Spleen (tissue), 11 donors: ENCODE data around the gene GPER1. TPM values are rescaled to one million over a fixed set of nuclear protein-coding genes. Genes with fewer than 3 reads are reported as not detected.
A peak's percentile ranks its signal among the peaks of the same experiment; 100 is the strongest.

Experiments used
- DNase-seq: peaks from one replicate; pipeline ENCODE4 v3.0.0-alpha.2; 2020
- H3K27ac ChIP-seq, 8 donors: fragments of 200-600 bp; sonication (generic) in 7 of 8; 1 replicate in 4 of 8; 2 replicates in 4 of 8; pipeline versions ENCODE4 v1.5.0 to v1.8.0; 2016 to 2021; ENCODE audit warnings: inconsistent platforms in 4 of 8, mild to moderate bottlenecking in 4 of 8, moderate library complexity in 1 of 8
- H3K27me3 ChIP-seq, 7 donors: fragments of 200-600 bp; sonication (generic) in 6 of 7; replicated peaks in 1 of 7; 1 replicate in 4 of 7; 2 replicates in 3 of 7; pipeline versions ENCODE4 v1.5.0 to v1.8.0; 2016 to 2021; ENCODE audit warnings: inconsistent platforms in 3 of 7, mild to moderate bottlenecking in 1 of 7
- H3K36me3 ChIP-seq, 6 donors: fragments of 200-600 bp; sonication (generic) in 5 of 6; 1 replicate in 4 of 6; 2 replicates in 2 of 6; pipeline versions ENCODE4 v1.5.0 to v1.8.0; 2016 to 2021; ENCODE audit warnings: inconsistent platforms in 2 of 6
- H3K4me1 ChIP-seq, 6 donors: fragments of 200-600 bp; sonication (generic) in 5 of 6; 1 replicate in 3 of 6; 2 replicates in 3 of 6; pipeline versions ENCODE4 v1.5.0 to v1.8.0; 2016 to 2021; ENCODE audit warnings: inconsistent platforms in 3 of 6
- H3K4me3 ChIP-seq, 8 donors: fragments of 200-600 bp; sonication (generic) in 7 of 8; 1 replicate in 4 of 8; 2 replicates in 4 of 8; pipeline versions ENCODE4 v1.5.0 to v1.8.0; 2016 to 2021; ENCODE audit warnings: inconsistent platforms in 4 of 8, mild to moderate bottlenecking in 4 of 8, moderate library complexity in 2 of 8
- H3K9me3 ChIP-seq, 8 donors: fragments of 200-600 bp; sonication (generic) in 7 of 8; 1 replicate in 4 of 8; 2 replicates in 4 of 8; pipeline versions ENCODE4 v1.5.0 to v1.8.0; 2016 to 2021; ENCODE audit warnings: inconsistent platforms in 4 of 8
- CTCF ChIP-seq, 11 experiments: fragments of 200-600 bp in 7 of 11; fragments of 450-650 bp in 4 of 11; sonication (generic) in 4 of 11; IDR thresholded peaks in 8 of 11; conservative IDR thresholded peaks in 3 of 11; 1 replicate in 7 of 11; 2 replicates in 4 of 11; pipeline versions ENCODE4 v1.4.0 to v1.8.0; 2016 to 2021; ENCODE audit warnings: antibody characterized with exemption in 11 of 11, inconsistent platforms in 4 of 11, mild to moderate bottlenecking in 1 of 11
- POLR2A ChIP-seq, 3 donors: fragments of 450-650 bp; IDR thresholded peaks; one replicate each; pipeline ENCODE4 v1.5.1; 2017; ENCODE audit warnings: antibody characterized with exemption in 3 of 3, mild to moderate bottlenecking in 1 of 3
- POLR2AphosphoS5 ChIP-seq, 3 donors: sonication (generic); formaldehyde crosslinking; IDR thresholded peaks; one replicate each; pipeline ENCODE4 v1.5.1; 2017; ENCODE audit warnings: antibody characterized with exemption in 3 of 3
- WGBS, 5 donors: extraction: QIAGEN DNeasy Blood & Tissue Kit in 3 of 5; methylation state at CpG; one replicate each; pipeline versions ENCODE4 v1.1.5 to v1.1.7; 2013 to 2018; 5-methylcytosine and 5-hydroxymethylcytosine counted together
- intact Hi-C: fragments of 100-400 bp; cut with DNase I; formaldehyde crosslinking; loops from one replicate; pipeline ENCODE4 v1.15.0; 2023; ENCODE audit warnings: low total_unique reads
- polyA plus RNA-seq, 3 donors: library from polyadenylated mRNA; stranded (reverse); fragments of 200-250 nt; gene quantifications; one replicate each; pipeline ENCODE4 v1.2.1, GENCODE V29; 2013
- total RNA-seq, 7 donors: library from RNA; depleted of rRNA in 3 of 7; stranded (reverse); fragments of >200 nt in 3 of 7; fragmentation: NEBNext Ultra II Directional in 4 of 7; extraction: Animal tissue kit (Norgen Biotek cat#: 25700) in 4 of 7; gene quantifications; one replicate each; pipeline versions ENCODE4 v1.1.0 to v1.2.1, GENCODE V29; 2016 to 2021
- donor health status: healthy with polysubstance abuse.
- donor health status: DM: no; HTN: no; CAD: no; lungs with moderate emphysema.
- donor health status: DM: no; HTN: no; CAD: no.
- donor health status: Bipolar disorder and iron deficiency.
- donor health status: healthy.
- donor health status: DM: no; HTN: no; CAD: no.
- donor health status: DM: yes; HTN: yes; CAD: no.

Gene GPER1
- total and polyA plus RNA-seq, 10 donors: 3.0 to 14.2 (median 6.1) TPM

GRCh38 chr7:1099154-1099542 is 11.2 kb downstream of the GPER1 start:
- Histone ChIP-seq H3K36me3 (peaks cover 0 to 8% (median 0%) of the 10 kb centered on the region in 6 donors), H3K27ac (no peak overlapping the region), H3K27me3 (no peaks in the 10 kb centered on the region), H3K4me3 (no peak overlapping the region), H3K4me1 (peaks cover 0 to 24% (median 13%) of the 10 kb centered on the region in 6 donors), H3K9me3 (no peaks in the 10 kb centered on the region)
- peak; percentile 51 for DNase-seq
- intact Hi-C loops: no loop called here
- TF ChIP-seq CTCF (IDR thresholded peaks at IDR 0.05 in 8 of 11, conservative IDR thresholded peaks at IDR 0.05 in 3 of 11) (no peak), POLR2A (IDR thresholded peaks at IDR 0.05) (no peak), POLR2AphosphoS5 (IDR thresholded peaks at IDR 0.05) (no peak)
- 96 to 99% (median 97%) methylated on average over 25 to 26 of the region's 26 CpGs for WGBS, 5 donors

DNA sequence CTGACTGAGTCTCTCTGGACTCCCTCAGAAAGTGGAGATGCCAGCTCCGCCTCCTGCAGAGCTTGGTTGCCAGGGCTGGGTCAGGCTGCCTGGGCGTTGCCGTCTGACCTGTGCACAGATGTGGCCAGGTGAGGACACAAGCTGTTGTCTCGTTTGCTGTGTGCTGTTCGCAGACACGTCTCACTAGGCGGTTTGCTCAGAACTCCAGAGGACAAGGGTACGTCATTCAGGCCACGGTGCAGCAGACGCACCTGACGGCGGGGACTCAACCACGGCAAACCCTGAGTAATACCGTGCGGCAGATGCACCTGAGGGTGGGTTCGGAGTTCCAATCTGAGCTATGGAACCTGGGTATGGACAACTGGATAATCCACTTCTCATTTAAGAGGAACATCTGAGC is 11.7 kb downstream of the GPER1 start:
- peaks cover 0 to 29% (median 13%) of the 10 kb centered on the region in 6 donors for H3K4me1 ChIP-seq
- H3K27me3 ChIP-seq: no peaks in the 10 kb centered on the region
- no peaks in the 10 kb centered on the region for H3K9me3 ChIP-seq
- WGBS, 5 donors: 92 to 96% (median 95%) methylated on average over 16 of the region's 16 CpGs
- peaks cover 0 to 8% (median 0%) of the 10 kb centered on the region in 6 donors for H3K36me3 ChIP-seq
- H3K27ac ChIP-seq: no peak overlapping the region
- intact Hi-C loops: no loop called here
- peak; percentile 54 for DNase-seq
- no peak overlapping the region for H3K4me3 ChIP-seq
- TF ChIP-seq POLR2A (IDR thresholded peaks at IDR 0.05) (no peak), POLR2AphosphoS5 (IDR thresholded peaks at IDR 0.05) (no peak), CTCF (IDR thresholded peaks at IDR 0.05 in 8 of 11, conservative IDR thresholded peaks at IDR 0.05 in 3 of 11) (no peak)

GRCh38 chr7:1100386-1100785 is 12.5 kb downstream of the GPER1 start:
- TF ChIP-seq POLR2AphosphoS5 (IDR thresholded peaks at IDR 0.05) (no peak), CTCF (IDR thresholded peaks at IDR 0.05 in 8 of 11, conservative IDR thresholded peaks at IDR 0.05 in 3 of 11) (no peak), POLR2A (IDR thresholded peaks at IDR 0.05) (no peak)
- peak; percentile 68 for DNase-seq
- WGBS, 5 donors: 69 to 82% (median 80%) methylated on average over 6 to 14 of the region's 14 CpGs

DNA sequence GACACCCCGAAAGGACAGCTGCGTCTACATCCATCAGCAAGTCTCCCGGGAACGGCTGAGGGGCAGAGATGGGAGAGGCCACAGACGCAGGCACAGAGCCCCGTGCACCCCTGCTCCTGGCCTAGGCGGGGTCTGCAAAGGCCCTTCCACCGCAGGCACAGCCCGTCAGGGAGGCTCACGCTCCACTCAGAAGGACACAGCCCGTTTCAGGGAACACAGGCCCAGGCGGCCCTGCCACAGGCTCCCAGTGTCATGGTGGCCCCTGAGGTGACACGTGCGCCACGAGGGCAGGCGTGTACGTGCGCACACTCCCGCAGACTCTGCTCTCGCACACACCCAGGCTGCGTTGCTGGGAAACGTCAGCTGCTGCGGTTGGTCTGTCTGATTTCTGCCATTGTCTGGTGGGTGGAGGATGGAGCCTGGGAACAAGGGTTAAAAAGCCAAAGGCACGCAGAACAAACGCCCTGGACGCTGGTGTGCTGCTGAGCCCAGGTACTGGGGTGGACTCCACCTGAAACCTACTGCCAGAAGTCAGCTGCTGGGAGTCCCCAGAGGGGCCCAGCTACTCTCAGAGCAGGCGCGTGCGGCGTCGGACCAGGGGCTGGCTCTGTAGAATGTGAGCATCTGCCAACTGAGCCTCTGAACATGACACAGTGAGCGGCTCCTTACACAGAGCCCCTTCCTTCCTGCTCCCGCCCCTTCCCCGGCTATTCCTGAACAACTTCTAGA is 13.1 kb downstream of the GPER1 start:
- peak; percentile 65 for DNase-seq
- peaks cover 0 to 8% (median 0%) of the 10 kb centered on the region in 6 donors for H3K36me3 ChIP-seq
- peaks cover 0 to 38% (median 13%) of the 10 kb centered on the region in 6 donors for H3K4me1 ChIP-seq
- H3K9me3 ChIP-seq: no peaks in the 10 kb centered on the region
- no peak overlapping the region for H3K27ac ChIP-seq
- intact Hi-C loops: no loop called here
- no peaks in the 10 kb centered on the region for H3K27me3 ChIP-seq
- 84 to 91% (median 88%) methylated on average over 32 to 34 of the region's 34 CpGs for WGBS, 5 donors
- TF ChIP-seq CTCF (IDR thresholded peaks at IDR 0.05 in 8 of 11, conservative IDR thresholded peaks at IDR 0.05 in 3 of 11) (no peak), POLR2AphosphoS5 (IDR thresholded peaks at IDR 0.05) (no peak), POLR2A (IDR thresholded peaks at IDR 0.05) (no peak)
- no peak overlapping the region for H3K4me3 ChIP-seq

More at GRCh38 chr7:1100386-1100785, 12.5 kb downstream of the GPER1 start:
- H3K4me3 ChIP-seq: no peak overlapping the region
- H3K4me1 ChIP-seq: peaks cover 0 to 37% (median 13%) of the 10 kb centered on the region in 6 donors
- H3K36me3 ChIP-seq: peaks cover 0 to 8% (median 0%) of the 10 kb centered on the region in 6 donors
- H3K27me3 ChIP-seq: no peaks in the 10 kb centered on the region
- H3K9me3 ChIP-seq: no peaks in the 10 kb centered on the region
- H3K27ac ChIP-seq: no peak overlapping the region
- intact Hi-C loops: no loop called here
